DLD1 (cell line): Measurements from ENCODE around the gene PIBF1.
"Not testable (repeated sequence)": the region's sequence is repeated elsewhere in the genome, so short reads cannot be mapped to it uniquely, and the experiment has no call there.

Experiments
- in situ Hi-C: cut with HindIII; loops from 2 replicates; pipeline ENCODE4 v1.10.0; 2017; ENCODE audit warnings: low sequenced_read_pairs

Gene PIBF1, protein sequence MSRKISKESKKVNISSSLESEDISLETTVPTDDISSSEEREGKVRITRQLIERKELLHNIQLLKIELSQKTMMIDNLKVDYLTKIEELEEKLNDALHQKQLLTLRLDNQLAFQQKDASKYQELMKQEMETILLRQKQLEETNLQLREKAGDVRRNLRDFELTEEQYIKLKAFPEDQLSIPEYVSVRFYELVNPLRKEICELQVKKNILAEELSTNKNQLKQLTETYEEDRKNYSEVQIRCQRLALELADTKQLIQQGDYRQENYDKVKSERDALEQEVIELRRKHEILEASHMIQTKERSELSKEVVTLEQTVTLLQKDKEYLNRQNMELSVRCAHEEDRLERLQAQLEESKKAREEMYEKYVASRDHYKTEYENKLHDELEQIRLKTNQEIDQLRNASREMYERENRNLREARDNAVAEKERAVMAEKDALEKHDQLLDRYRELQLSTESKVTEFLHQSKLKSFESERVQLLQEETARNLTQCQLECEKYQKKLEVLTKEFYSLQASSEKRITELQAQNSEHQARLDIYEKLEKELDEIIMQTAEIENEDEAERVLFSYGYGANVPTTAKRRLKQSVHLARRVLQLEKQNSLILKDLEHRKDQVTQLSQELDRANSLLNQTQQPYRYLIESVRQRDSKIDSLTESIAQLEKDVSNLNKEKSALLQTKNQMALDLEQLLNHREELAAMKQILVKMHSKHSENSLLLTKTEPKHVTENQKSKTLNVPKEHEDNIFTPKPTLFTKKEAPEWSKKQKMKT

DNA sequence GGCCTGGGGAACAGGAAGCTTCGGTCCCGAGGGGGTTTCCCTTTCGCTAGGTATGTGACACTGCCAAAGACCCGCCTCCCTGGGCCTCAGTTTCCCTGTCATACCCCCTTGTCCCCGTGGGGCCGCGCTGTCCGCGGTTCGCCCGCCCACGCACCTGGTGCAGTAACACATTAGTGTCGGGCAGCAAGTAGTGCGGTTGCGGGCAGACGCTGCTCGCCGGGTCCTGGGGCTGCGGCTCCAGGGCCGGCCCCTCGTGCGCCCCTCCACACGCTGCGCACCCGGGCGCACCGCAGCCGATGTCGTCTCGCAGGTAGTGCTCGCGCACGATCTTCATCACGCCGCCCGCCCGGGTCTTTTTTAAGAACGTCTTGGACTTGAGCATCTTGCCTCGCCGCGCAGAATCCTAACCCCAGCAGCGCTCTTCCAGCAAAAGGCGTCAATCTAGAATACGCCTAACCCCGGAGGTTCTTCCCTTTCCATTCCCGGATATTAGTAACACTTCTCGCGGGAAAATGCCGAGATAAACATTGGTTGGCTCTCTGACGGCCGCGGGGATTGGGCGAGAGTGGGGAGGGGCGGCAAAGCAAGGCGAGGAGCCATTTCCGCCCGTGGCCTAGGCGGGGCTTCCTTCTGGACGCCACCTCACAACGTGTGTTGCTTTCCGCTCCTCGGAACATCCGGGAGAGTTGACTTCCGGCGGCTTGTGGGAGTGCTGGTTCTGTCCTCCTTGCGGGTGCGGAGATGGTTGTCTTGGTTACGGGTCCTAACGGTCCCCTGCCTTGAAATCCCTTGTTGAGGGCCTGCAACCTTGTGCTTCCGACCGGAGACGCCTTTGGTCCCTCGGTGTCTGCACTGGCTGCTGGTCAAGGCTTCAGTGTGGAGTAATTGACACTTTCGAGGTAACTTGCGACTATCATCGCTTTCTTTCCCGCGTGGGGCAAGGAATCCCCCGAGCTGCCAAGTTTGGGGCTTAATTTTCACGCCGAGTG is at the start of gene PIBF1, which contains the start of gene DIS3:
PIBF1 (plus strand) TSS at position 683 of the 989 bp plus-strand sequence. CDS start 1,337 bp downstream, outside the sequence.
DIS3 (minus strand) TSS at position 450 of the 989 bp plus-strand sequence; CDS start at position 382, 68 bp downstream.
- in situ Hi-C loops: no loop called here

- in situ Hi-C loops: no loop called here
These were observed 44.9 kb upstream of the PIBF1 start for GRCh38 chr13:72737033-72737432.

DNA sequence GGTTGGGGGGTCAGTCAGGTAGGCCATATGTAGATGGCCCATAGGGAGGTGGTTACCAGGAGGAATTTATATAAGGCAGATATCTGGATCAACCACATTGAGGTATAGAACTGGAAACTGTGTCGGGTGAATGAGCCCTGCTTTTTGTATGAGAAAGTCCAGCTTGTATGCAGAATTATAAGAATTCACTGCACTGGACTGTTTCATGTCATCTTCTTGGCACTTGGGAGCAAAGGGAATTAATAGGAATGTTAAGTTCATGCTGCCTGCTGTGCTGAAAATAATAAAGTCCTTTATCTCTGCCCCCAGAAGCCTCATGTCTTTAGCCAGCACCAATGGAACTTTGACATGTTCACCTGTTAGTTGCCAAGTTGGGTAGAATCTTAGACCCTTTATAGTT is 41.9 kb upstream of the PIBF1 start:
- in situ Hi-C loops: no loop called here

DNA sequence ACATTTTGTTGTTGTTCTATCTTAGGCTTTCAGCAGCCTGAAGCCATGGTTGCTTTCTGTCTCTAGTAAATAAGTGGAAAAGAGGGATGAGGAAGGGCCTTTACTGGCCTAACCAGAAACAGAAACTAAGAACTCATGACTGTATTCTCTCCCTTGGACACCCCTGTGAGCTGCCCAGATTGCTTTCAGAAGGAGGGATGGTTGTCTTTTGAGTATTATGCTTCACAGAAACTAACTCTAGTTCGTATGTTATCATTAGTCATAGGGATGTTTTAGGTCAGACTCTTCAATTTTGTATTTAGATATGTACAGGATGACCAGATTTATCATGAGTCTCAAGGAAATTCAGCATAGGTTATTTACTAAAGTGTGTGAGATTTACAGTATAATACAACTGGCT is 36.7 kb upstream of the PIBF1 start:
- in situ Hi-C loops: no loop called here

- in situ Hi-C loops: no loop called here
These were observed 30.7 kb upstream of the PIBF1 start for GRCh38 chr13:72751220-72751619.

GRCh38 chr13:72754111-72754510 is 27.8 kb upstream of the PIBF1 start:
- in situ Hi-C loops: no loop called here

DNA sequence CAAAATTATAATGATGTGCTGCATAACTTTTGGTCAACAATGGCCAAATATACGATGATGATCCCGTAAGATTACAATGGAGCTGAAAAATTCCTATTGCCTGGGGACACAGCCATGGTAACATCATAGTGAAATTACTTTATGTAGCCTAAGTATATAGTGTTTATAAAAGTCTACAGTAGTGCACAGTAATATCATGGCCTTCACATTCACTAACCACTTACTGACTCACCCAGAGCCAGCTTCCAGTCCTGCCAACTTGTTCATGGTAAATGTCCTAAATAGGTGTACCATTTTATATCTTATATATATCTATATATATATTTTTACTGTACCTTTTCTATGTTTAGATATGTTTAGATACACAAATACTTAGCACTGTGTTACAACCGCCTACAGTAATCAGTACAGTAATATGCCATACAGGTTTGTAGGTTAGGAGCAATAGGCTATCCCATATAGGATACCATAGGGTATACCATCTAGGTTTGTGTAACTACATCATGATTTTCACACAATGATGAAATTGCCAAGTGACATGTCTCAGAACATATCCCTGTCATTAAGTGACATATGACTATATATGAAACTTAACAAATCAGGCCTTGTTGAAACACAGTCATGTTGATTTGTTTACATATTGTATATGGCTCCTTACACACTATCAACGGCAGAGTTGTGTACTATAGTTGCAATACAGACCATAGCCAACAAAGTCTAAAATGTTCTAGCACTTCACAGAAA is 24.0 kb upstream of the PIBF1 start:
- in situ Hi-C loops: no loop called here

GRCh38 chr13:72760189-72760588 is 21.7 kb upstream of the PIBF1 start:
- in situ Hi-C loops: no loop called here

GRCh38 chr13:72763411-72763810 is 18.5 kb upstream of the PIBF1 start:
- in situ Hi-C loops: no loop called here

DNA sequence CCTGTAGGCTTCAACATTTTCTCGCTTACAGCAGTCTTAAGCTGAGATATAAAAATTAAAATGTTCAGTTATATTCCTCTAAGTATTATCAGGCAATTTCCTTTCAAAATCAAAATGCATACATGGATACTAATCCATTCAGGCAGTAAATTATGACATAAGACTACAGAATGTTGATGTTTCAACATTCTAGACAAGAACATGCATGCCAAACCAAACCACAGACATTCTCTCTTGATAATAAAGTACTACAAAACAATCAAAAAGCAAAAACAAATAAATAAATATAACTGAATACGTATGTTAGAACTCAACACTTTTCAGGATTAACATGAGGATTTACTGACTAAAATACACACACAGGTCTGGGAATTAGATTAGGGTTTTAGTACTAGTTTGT is 7.9 kb upstream of the PIBF1 start:
- in situ Hi-C loops: no loop called here

DNA sequence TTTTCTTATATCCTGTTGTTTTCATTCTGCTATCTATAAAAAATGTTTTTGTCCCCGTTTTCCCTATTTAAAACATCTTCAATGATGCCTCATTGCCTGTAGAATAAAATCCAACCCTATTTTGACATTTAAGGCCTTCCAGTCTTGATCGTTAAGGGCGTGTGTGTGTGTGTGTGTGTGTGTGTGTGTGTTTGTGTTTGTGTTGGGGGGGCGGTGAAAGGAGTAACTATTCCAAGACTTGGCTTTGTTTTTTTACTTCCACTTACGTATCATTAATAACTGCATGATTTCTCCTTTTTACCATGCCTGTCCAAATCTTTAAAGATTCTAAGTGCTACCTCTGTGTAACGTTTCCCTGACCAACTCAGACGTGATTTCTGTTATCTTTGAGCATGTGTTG is 784 bp downstream of the PIBF1 start:
- in situ Hi-C loops: no loop called here

DNA sequence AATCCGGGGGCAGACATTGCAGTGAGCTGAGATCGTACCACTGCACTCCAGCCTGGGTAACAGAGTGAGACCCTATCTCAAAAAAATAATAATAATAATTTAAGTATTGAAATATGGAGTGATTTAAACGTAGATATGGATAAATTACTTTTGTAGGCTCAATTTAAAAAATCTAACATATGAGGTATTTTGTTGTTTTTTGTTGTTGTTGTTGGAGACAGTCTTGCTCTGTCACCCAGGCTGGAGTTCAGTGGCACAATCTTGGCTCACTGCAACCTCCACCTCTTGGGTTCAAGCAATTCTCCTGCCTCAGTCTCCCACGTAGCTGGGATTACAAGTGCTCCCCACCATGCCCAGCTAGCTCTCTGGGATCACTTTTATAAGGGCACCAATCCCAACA is 2.7 kb downstream of the PIBF1 start:
- in situ Hi-C loops: not testable (repeated sequence)

GRCh38 chr13:72788831-72789230 is 6.9 kb downstream of the PIBF1 start:
- in situ Hi-C loops: no loop called here

- in situ Hi-C loops: no loop called here
These were observed 10.7 kb downstream of the PIBF1 start for GRCh38 chr13:72792640-72793039.

- in situ Hi-C loops: no loop called here
These were observed 16.9 kb downstream of the PIBF1 start for GRCh38 chr13:72798817-72799216.

DNA sequence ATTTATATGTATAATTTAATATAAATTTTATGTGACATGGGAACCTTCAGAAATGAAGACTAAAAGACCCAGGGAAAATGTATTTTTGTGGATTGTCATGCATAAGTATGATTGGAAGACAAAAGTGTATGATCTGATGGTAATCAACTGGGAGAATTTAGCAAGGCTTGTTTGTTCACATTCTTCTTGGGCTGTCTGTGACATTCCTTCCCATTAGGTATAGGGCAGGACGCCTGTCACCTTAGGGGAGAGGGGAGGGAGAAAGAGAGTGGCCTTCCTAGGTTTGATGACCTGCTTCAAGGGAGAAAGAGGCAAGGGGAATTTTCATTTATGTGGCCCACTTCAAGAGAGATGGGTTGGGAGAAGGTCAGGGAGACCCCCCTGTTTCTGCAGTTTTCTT is 22.4 kb downstream of the PIBF1 start:
- in situ Hi-C loops: no loop called here

- in situ Hi-C loops: no loop called here
These were observed 23.9 kb downstream of the PIBF1 start for GRCh38 chr13:72805676-72806346.

GRCh38 chr13:72806514-72806913 is 24.6 kb downstream of the PIBF1 start:
- in situ Hi-C loops: not testable (repeated sequence)

- in situ Hi-C loops: no loop called here
These were observed 27.1 kb downstream of the PIBF1 start for GRCh38 chr13:72808917-72809500.
